Small intestine (tissue), 7 donors: ENCODE data around the gene TRPM3. TPM values are rescaled to one million over a fixed set of nuclear protein-coding genes. Genes with fewer than 3 reads are reported as not detected.

Experiments used
- DNase-seq, 2 donors: peaks; one replicate each; pipeline versions ENCODE4 v3.0.0 to v3.0.0-alpha.2; 2013
- FAIRE-seq: peaks from 2 replicates; lab custom pipeline; 2012; peaks lifted over from hg19 to GRCh38; lab: Jason Lieb, UNC
- H3K27ac ChIP-seq, 3 donors: one replicate each; pipeline ENCODE4 v1.5.1; 2013; ENCODE audit warnings: low read length in 2 of 3, mild to moderate bottlenecking in 2 of 3, control low read depth in 1 of 3, inconsistent platforms in 1 of 3, low read depth in 1 of 3, moderate library complexity in 1 of 3
- H3K27me3 ChIP-seq, 3 donors: one replicate each; pipeline ENCODE4 v1.6.1; 2013; ENCODE audit warnings: low read length in 3 of 3, inconsistent platforms in 1 of 3; ENCODE audit not compliant: control insufficient read depth in 3 of 3, insufficient read depth in 3 of 3
- H3K36me3 ChIP-seq, 3 donors: one replicate each; pipeline ENCODE4 v1.6.1; 2013; ENCODE audit warnings: low read length in 3 of 3, inconsistent platforms in 1 of 3, low read depth in 1 of 3, mild to moderate bottlenecking in 1 of 3, moderate library complexity in 1 of 3; ENCODE audit not compliant: control insufficient read depth in 3 of 3, insufficient read depth in 2 of 3
- H3K4me1 ChIP-seq, 3 donors: one replicate each; pipeline ENCODE4 v1.6.1; 2013; ENCODE audit warnings: low read length in 2 of 3, inconsistent platforms in 1 of 3, low read depth in 1 of 3, mild to moderate bottlenecking in 1 of 3, moderate library complexity in 1 of 3; ENCODE audit not compliant: control insufficient read depth in 3 of 3, insufficient read depth in 2 of 3
- H3K4me3 ChIP-seq, 3 donors: one replicate each; pipeline ENCODE4 v1.5.1; 2013; ENCODE audit warnings: low read length in 3 of 3, control low read depth in 1 of 3, inconsistent platforms in 1 of 3, low read depth in 1 of 3, mild to moderate bottlenecking in 1 of 3, moderate library complexity in 1 of 3
- H3K9me3 ChIP-seq, 2 donors: one replicate each; pipeline ENCODE4 v1.6.1; 2013; ENCODE audit warnings: low read depth in 1 of 2, low read length in 1 of 2; ENCODE audit not compliant: control insufficient read depth in 2 of 2, insufficient read depth in 1 of 2
- WGBS, 3 donors: extraction: QIAGEN DNeasy Blood & Tissue Kit; methylation state at CpG; one replicate each; pipeline ENCODE4 v1.1.7; 2013; 5-methylcytosine and 5-hydroxymethylcytosine counted together
- polyA plus RNA-seq, 4 donors: library from polyadenylated mRNA; stranded (reverse) in 3 of 4; unstranded in 1 of 4; fragments of 200-250 nt in 3 of 4; fragments of 120-200 nt in 1 of 4; gene quantifications; one replicate each; pipeline versions ENCODE4 v1.2.1 to v1.2.3, GENCODE V29; 2013
- donor health status: healthy with polysubstance abuse.
- donor health status: control.
- donor health status: control.
- donor health status: Bipolar disorder and iron deficiency.
- donor health status: healthy.

The TRPM3 gene
- polyA plus RNA-seq, 4 donors: 0.15 to 2.5 (median 0.78) TPM

DNA sequence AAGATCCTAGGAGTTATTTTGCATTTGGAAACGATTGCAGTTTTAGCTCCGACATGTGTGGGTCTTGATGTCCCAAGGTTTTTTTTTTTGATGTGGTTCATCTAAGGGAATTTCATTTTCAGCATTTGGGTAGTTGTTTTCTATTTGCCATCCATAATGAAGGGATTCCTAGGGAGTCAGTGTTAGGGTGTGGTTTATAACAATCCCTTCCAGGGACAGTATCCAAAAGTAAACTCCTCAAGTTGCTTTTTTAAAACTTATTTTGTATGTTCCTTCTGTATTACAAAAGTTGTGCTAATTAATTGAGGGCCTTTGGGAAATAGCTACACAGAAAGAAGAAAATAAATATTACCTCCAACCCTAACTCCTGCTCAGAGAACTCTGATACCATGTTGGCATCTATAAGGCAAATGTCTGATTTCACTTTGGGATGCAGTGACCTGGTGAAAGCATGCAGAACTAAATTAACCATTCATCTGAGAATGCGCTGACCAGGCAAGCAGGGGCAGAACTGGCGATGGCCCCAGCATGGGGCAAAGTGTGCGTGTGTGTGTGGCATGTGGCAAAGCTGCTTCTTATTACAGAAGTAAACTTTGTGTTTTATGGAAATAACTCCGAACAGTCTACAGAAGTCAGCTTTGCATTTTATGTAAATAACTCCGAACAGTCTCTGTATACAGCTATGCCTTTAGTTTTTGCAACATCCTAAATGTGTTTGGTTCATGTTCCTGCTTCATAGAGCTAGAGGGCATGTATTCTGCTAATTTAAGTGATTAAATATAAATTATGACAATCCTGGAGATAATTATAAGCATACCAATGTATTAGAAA lies 237.2 kb downstream of the TRPM3 start:
- peaks cover 0 to under 1% (median 0%) of the 10 kb centered on the region in 3 donors for H3K27me3 ChIP-seq
- no peaks in the 10 kb centered on the region for H3K36me3 ChIP-seq
- no peaks in the 10 kb centered on the region for H3K9me3 ChIP-seq
- WGBS, 3 donors: 86 to 92% (median 89%) methylated on average over 7 of the region's 7 CpGs
- no peak overlapping the region for H3K4me3 ChIP-seq
- no peak overlapping the region for H3K27ac ChIP-seq
- DNase-seq: no peak
- no peaks in the 10 kb centered on the region for H3K4me1 ChIP-seq
- no peak for FAIRE-seq

DNA sequence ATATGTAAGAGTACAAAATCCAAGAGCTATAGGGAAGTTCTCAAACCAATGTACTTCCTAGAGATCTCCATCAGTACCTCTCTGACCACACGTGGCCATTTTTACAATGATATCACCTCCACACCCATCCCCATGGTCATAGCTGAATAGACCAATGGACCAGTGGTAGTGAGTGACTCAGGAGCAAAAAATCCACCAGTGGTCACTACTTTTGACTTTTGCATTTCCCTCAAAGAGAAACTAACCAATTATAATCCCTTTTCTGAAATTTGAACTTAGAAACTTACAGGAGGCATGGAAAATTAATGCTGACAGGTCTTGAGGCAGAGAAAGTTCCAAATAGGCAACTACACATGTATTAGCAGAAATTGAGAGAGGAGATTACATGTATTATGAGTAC lies 238.4 kb downstream of the TRPM3 start:
- 78 to 88% (median 80%) methylated on average over 1 of the region's 1 CpG for WGBS, 3 donors
- H3K27ac ChIP-seq: no peak overlapping the region
- H3K27me3 ChIP-seq: no peaks in the 10 kb centered on the region
- no peaks in the 10 kb centered on the region for H3K36me3 ChIP-seq
- FAIRE-seq (no peak), DNase-seq (no peak)
- H3K4me1 ChIP-seq: no peaks in the 10 kb centered on the region
- H3K4me3 ChIP-seq: no peak overlapping the region
- no peaks in the 10 kb centered on the region for H3K9me3 ChIP-seq

DNA sequence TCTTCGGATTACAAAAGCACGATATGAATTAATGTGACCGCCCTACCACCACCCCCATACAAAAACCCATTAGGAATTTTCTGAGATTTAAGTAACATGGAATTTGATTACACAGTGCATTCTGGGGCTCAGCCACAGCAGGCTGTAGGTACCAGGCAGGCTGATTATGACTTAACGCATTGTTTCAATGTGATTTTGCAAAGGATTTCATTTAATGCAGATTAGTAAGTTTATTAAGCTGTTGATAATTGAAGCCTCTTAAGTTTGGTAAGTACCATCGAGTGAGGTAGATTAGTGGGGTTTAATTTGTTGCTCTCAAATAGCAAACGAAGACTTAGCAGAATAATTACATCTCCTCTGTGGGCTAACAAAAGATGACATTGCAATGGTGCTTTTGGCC lies 240.1 kb downstream of the TRPM3 start:
- FAIRE-seq: no peak
- Histone ChIP-seq H3K4me1 (no peaks in the 10 kb centered on the region), H3K27ac (no peak overlapping the region), H3K27me3 (no peaks in the 10 kb centered on the region), H3K36me3 (no peaks in the 10 kb centered on the region), H3K9me3 (no peaks in the 10 kb centered on the region), H3K4me3 (no peak overlapping the region)
- no peak for DNase-seq
- 88 to 92% (median 89%) methylated on average over 6 of the region's 6 CpGs for WGBS, 3 donors

DNA sequence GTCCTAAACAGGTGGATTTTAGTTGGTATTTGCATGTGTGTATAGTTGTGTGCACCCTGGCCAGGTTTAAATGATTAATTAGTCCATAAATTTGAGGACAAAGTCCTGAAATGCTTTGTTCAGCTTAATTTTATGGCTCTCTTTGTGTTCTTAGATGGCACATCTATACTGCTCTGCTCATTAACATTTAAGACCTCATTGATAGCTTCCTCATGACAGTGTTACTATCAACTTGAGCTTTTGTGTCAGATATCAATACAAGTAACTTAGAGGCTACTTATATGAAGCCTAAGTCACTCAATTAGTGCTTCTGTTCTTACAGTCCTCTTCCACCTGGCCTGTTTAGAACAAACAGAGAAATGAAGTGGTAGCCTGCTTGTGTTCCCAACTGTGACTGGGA lies 240.9 kb downstream of the TRPM3 start:
- H3K27ac ChIP-seq: no peak overlapping the region
- H3K4me1 ChIP-seq: no peaks in the 10 kb centered on the region
- no peaks in the 10 kb centered on the region for H3K9me3 ChIP-seq
- H3K4me3 ChIP-seq: no peak overlapping the region
- FAIRE-seq: no peak
- H3K27me3 ChIP-seq: no peaks in the 10 kb centered on the region
- no peaks in the 10 kb centered on the region for H3K36me3 ChIP-seq
- peak; percentile 5 to 75 for DNase-seq

DNA sequence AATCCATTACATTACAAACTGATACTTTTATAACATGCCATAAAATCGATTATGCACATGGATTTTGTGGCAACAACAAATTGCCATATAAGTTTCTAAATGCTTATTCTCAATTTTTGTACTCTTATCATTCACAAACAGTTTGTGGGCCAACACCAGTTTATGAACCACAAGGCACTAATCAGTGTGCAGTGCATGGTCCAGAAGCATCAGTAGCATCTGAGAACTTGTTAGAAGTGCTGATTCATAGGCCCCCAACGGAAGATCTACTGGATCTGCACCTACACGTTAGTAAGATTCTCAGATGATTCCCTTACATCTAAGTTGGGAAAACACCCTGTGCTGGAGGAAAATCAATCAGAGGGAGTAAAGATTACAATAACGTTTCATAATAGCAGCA lies 242.8 kb downstream of the TRPM3 start:
- no peak for FAIRE-seq
- no peak overlapping the region for H3K4me3 ChIP-seq
- no peaks in the 10 kb centered on the region for H3K27me3 ChIP-seq
- H3K9me3 ChIP-seq: no peaks in the 10 kb centered on the region
- no peak overlapping the region for H3K27ac ChIP-seq
- no peaks in the 10 kb centered on the region for H3K4me1 ChIP-seq
- DNase-seq: peak in 1 of 2 donors; percentile 2
- 10 to 38% (median 19%) methylated on average over 4 of the region's 4 CpGs for WGBS, 3 donors
- no peaks in the 10 kb centered on the region for H3K36me3 ChIP-seq

DNA sequence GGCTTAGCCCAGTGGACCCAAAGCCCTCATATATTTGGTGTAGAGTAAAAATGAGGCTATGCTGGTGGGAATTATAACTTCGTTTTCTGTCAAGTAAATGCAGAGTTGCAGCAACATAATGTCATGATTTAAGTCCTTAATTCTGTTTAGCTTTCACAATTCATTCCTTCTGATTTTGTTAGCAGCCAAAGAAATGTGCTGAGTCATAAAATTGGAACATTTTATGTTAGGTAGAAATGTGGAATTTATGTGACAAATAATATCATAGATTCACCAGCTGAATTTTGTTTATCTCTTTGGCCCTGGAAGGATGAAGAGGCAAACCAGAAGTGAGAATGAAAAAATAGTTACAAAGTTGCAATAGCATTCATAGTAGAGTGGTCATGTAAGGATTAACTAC lies 247.0 kb downstream of the TRPM3 start:
- FAIRE-seq (no peak), DNase-seq (no peak)
- Histone ChIP-seq H3K4me1 (peaks cover 0 to 1% (median 0%) of the 10 kb centered on the region in 3 donors), H3K9me3 (no peaks in the 10 kb centered on the region), H3K27ac (no peak overlapping the region), H3K27me3 (no peaks in the 10 kb centered on the region), H3K4me3 (no peak overlapping the region), H3K36me3 (no peaks in the 10 kb centered on the region)
- WGBS, 3 donors: 87 to 94% (median 89%) methylated on average over 1 of the region's 1 CpG

DNA sequence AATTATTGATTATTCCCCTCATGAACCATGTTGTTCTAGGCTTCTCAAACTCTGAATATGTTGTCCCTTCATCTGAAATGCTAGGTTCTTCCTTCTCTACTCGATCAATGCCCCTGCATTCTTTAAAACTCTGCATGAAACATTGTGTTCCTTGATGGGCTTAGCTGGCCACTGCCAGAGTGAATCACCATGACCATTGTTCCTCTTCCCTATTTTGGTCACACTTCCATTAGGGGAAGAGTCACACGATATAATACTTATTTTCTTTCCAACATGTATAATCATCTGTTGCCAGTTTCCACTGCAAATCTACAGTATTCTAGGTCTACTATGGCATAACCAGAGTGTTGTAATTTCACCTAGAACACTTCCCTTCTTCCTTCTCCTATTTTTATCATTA lies 247.9 kb downstream of the TRPM3 start:
- no peak for DNase-seq
- Histone ChIP-seq H3K27me3 (no peaks in the 10 kb centered on the region), H3K36me3 (no peaks in the 10 kb centered on the region), H3K4me1 (peaks cover 0 to 1% (median 0%) of the 10 kb centered on the region in 3 donors), H3K9me3 (no peaks in the 10 kb centered on the region), H3K4me3 (no peak overlapping the region), H3K27ac (no peak overlapping the region)
- no peak for FAIRE-seq
- 73 to 84% (median 77%) methylated on average over 2 of the region's 2 CpGs for WGBS, 3 donors

GRCh38 chr9:70868661-70869652 lies 252.5 kb downstream of the TRPM3 start:
- WGBS, 3 donors: 22 to 53% (median 39%) methylated on average over 15 of the region's 15 CpGs
- DNase-seq: peak; percentile 4 to 58
- no peaks in the 10 kb centered on the region for H3K9me3 ChIP-seq
- H3K27ac ChIP-seq: no peak overlapping the region
- H3K4me1 ChIP-seq: peaks cover 0 to 1% (median 0%) of the 10 kb centered on the region in 3 donors
- no peak for FAIRE-seq
- peak overlapping the region in 2 of 3 donors; percentile 9 to 49 for H3K4me3 ChIP-seq
- H3K36me3 ChIP-seq: no peaks in the 10 kb centered on the region
- H3K27me3 ChIP-seq: no peaks in the 10 kb centered on the region
